Right renal pelvis (tissue), 4 donors: ENCODE measurements around the gene TTC39C. TPM values are rescaled to one million over a fixed set of nuclear protein-coding genes. Genes with fewer than 3 reads are reported as not detected.
"Not testable (repeated sequence)": the region's sequence is repeated elsewhere in the genome, so short reads cannot be mapped to it uniquely, and the experiment has no call there.

Experiments used
- DNase-seq, 4 donors: peaks; one replicate each; pipeline ENCODE4 v3.0.0-alpha.2; 2013; ENCODE audit warnings: low read depth in 4 of 4, low spot score in 3 of 4, missing footprints in 1 of 4
- polyA plus RNA-seq, 4 donors: library from polyadenylated mRNA; unstranded; fragments of 120-200 nt; gene quantifications; one replicate each; pipeline ENCODE4 v1.2.1, GENCODE V29; 2013; ENCODE audit not compliant: insufficient read length in 4 of 4

The TTC39C gene
- polyA plus RNA-seq, 4 donors = 6.4 to 10.8 (median 8.3) TPM

GRCh38 chr18:24118750-24119577 is 104.4 kb downstream of the TTC39C start:
- peak; percentile 62 to 65 (median 65) for DNase-seq

GRCh38 chr18:24120676-24121075 is 106.1 kb downstream of the TTC39C start:
- no peak for DNase-seq

GRCh38 chr18:24121625-24122024 is 107.1 kb downstream of the TTC39C start:
- DNase-seq = no peak

- no peak for DNase-seq
Observed at GRCh38 chr18:24126155-24126961, 111.8 kb downstream of the TTC39C start.

- no peak for DNase-seq
Observed at GRCh38 chr18:24127735-24128134, 113.2 kb downstream of the TTC39C start.

GRCh38 chr18:24128700-24129099 is 114.1 kb downstream of the TTC39C start:
- no peak for DNase-seq

GRCh38 chr18:24130494-24130893 is 115.9 kb downstream of the TTC39C start:
- DNase-seq = no peak

GRCh38 chr18:24136967-24137373 is 122.4 kb downstream of the TTC39C start:
- DNase-seq = no peak

- no peak for DNase-seq
Observed at GRCh38 chr18:24138409-24138788, 123.8 kb downstream of the TTC39C start.

GRCh38 chr18:24138789-24139616 is 124.4 kb downstream of the TTC39C start, which contains the start of gene CABYR:
Gene CABYR (plus strand): TSS chr18:24139062. CDS start chr18:24143115, 4,053 bp downstream.
- peak; percentile 50 to 66 (median 57) for DNase-seq

- no peak for DNase-seq
Observed at GRCh38 chr18:24140697-24141096, 126.1 kb downstream of the TTC39C start.

- DNase-seq = no peak
Observed at GRCh38 chr18:24142376-24142775, 127.8 kb downstream of the TTC39C start.

GRCh38 chr18:24149591-24149990 is 135.0 kb downstream of the TTC39C start:
- not testable (repeated sequence) for DNase-seq

- no peak for DNase-seq
Observed at GRCh38 chr18:24153397-24153796, 138.8 kb downstream of the TTC39C start.

- DNase-seq = no peak
Observed at GRCh38 chr18:24157855-24158254, 143.3 kb downstream of the TTC39C start.

GRCh38 chr18:24160086-24160485 is 145.5 kb downstream of the TTC39C start:
- DNase-seq = no peak

- DNase-seq = no peak
Observed at GRCh38 chr18:24161304-24161703, 146.8 kb downstream of the TTC39C start.

GRCh38 chr18:24168496-24168895 is 153.9 kb downstream of the TTC39C start:
- DNase-seq = no peak

GRCh38 chr18:24170360-24170759 is 155.8 kb downstream of the TTC39C start:
- no peak for DNase-seq

GRCh38 chr18:24173997-24174396 is 159.4 kb downstream of the TTC39C start:
- no peak for DNase-seq
